ENCODE measurements around the gene FUBP1. TPM values are rescaled to one million over a fixed set of nuclear protein-coding genes. Genes with fewer than 3 reads are reported as not detected.

The FUBP1 gene
- total and polyA plus RNA-seq, 9 of the 15 experiments (the other 6 are each of a cell fraction or from before 2014, with no cell fraction given), result 104 to 294 (median 213) TPM

DNA sequence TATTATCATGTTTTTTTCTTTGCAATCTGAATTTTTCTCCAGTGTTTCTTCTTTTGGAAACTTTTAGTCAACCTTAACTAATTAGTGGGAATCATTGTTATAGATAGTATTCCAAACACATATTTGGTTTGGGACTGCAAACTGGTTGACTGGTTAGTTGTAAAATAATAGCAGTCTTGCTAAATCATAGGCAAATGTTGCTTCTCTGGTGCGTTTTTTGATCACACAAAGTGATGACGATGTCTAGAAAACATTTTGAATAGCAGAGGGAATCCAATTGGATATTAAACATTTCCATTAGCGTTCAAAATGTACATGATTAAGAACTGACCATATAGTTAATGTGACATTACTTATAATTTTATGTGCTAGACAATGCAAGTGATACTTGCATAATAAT is 30.4 kb upstream of the FUBP1 start:
- Histone ChIP-seq H4K20me1 (replicated peaks; ENCODE audit: control insufficient read depth, insufficient read depth, low read length) (peaks cover 3% of the 10 kb centered on the region; the same call in 1 of the 2 replicates), H3K4me1 (replicated peaks in 1 of 2; ENCODE audit: control insufficient read depth in 2 of 2, insufficient read depth in 2 of 2, low read length in 2 of 2) (peaks cover 0 to 3% of the 10 kb centered on the region in 2 experiments; a peak in 1 of 5 replicates), H3K4me3 (peak overlapping the region; percentile 15), H3K36me3 (ENCODE audit: control insufficient read depth, insufficient read depth, low read length) (peaks cover 15% of the 10 kb centered on the region), H3K9me1 (ENCODE audit: control insufficient read depth, insufficient read depth, low read length) (no peaks in the 10 kb centered on the region), H2AFZ (ENCODE audit: low read depth, low read length) (no peak overlapping the region), H3K27me3 (ENCODE audit: control insufficient read depth in 2 of 2, insufficient read depth in 2 of 2, low read length in 2 of 2) (no peaks in the 10 kb centered on the region), H3K4me2 (ENCODE audit: insufficient read depth, low read length) (peak overlapping the region; percentile 64), H3K79me2 (ENCODE audit: control insufficient read depth, insufficient read depth, low read length) (peaks cover 89% of the 10 kb centered on the region), H3K27ac (ENCODE audit: extremely low read depth, low read depth, low read length) (no peak overlapping the region), H3K9me3 (replicated peaks; ENCODE audit: control insufficient read depth, insufficient read depth, low read depth, low read length) (no peaks in the 10 kb centered on the region), H3K9ac (ENCODE audit: insufficient read depth in 1 of 2, low read depth in 2 of 2, low read length in 2 of 2) (peak overlapping the region in 1 of 2 experiments; percentile 88; a peak in 1 of 4 replicates)
- no peak for ATAC-seq
- TF ChIP-seq, protein P1, sequence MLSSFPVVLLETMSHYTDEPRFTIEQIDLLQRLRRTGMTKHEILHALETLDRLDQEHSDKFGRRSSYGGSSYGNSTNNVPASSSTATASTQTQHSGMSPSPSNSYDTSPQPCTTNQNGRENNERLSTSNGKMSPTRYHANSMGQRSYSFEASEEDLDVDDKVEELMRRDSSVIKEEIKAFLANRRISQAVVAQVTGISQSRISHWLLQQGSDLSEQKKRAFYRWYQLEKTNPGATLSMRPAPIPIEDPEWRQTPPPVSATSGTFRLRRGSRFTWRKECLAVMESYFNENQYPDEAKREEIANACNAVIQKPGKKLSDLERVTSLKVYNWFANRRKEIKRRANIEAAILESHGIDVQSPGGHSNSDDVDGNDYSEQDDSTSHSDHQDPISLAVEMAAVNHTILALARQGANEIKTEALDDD (IDR thresholded peaks at IDR 0.05), result peak; percentile 83
- TF ChIP-seq, protein P2, sequence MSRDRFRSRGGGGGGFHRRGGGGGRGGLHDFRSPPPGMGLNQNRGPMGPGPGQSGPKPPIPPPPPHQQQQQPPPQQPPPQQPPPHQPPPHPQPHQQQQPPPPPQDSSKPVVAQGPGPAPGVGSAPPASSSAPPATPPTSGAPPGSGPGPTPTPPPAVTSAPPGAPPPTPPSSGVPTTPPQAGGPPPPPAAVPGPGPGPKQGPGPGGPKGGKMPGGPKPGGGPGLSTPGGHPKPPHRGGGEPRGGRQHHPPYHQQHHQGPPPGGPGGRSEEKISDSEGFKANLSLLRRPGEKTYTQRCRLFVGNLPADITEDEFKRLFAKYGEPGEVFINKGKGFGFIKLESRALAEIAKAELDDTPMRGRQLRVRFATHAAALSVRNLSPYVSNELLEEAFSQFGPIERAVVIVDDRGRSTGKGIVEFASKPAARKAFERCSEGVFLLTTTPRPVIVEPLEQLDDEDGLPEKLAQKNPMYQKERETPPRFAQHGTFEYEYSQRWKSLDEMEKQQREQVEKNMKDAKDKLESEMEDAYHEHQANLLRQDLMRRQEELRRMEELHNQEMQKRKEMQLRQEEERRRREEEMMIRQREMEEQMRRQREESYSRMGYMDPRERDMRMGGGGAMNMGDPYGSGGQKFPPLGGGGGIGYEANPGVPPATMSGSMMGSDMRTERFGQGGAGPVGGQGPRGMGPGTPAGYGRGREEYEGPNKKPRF (IDR thresholded peaks at IDR 0.05; ENCODE audit: low read depth, low read length), result no peak
- in situ Hi-C loops (cut with MboI) (loop anchor here (10.0 kb wide), 1 partner anchor 106 kb away; no protein-coding TSS in a partner anchor), intact Hi-C loops (cut with micrococcal nuclease) (loop anchor here (5.0 kb wide), 1 partner anchor 252 kb away; the partner anchor contains the start of gene USP33)
- WGBS (ENCODE audit: insufficient coverage, low coverage, missing lambda C conversion rate), result 25% methylated on average over 3 of the region's 3 CpGs
- BruUV-seq (replicated peaks), result no TSS peak
- CTCF ChIA-PET (ENCODE audit: low intra/inter-chr PET ratio), result interaction anchor here (0.5 kb wide), 1 partner anchor 9 kb away, joined by 3 read pairs; no protein-coding TSS in a partner anchor
- DNase-seq (ENCODE audit: extremely low read depth in 1 of 4, low spot score in 3 of 4), result no peak
- POLR2A ChIA-PET, result interaction anchor here (1.3 to 2.3 kb wide), 2 partner anchors 12 to 24 kb away, joined by 3 to 10 read pairs; no protein-coding TSS in a partner anchor
- no peak for FAIRE-seq
